Measurements from ENCODE around the gene PEX14. TPM values are rescaled to one million over a fixed set of nuclear protein-coding genes. Genes with fewer than 3 reads are reported as not detected.
A peak's percentile ranks its signal among the peaks of the same experiment; 100 is the strongest.

The PEX14 gene
- total and polyA plus RNA-seq, 10 of the 15 experiments (the other 5 are each of a cell fraction or from before 2014, with no cell fraction given), result 1.4 to 23.2 (median 12.0) TPM

GRCh38 chr1:10662090-10662688, 187.4 kb downstream of the PEX14 start:
- CTCF ChIA-PET, result no interaction called here
- FAIRE-seq, result no peak
- in situ Hi-C loops (cut with MboI), result no loop called here

GRCh38 chr1:10662824-10663677, 188.3 kb downstream of the PEX14 start:
- Histone ChIP-seq H3K9ac (ENCODE audit: control insufficient read depth, insufficient read depth, low read length) (no peak overlapping the region), H2AFZ (ENCODE audit: control insufficient read depth, low read depth, low read length) (no peak overlapping the region), H3K9me3 (replicated peaks; ENCODE audit: control insufficient read depth, insufficient read depth, low read length) (no peaks in the 10 kb centered on the region), H4K20me1 (ENCODE audit: control insufficient read depth, insufficient read depth) (no peaks in the 10 kb centered on the region), H3K79me2 (ENCODE audit: control insufficient read depth, insufficient read depth, low read length) (no peaks in the 10 kb centered on the region), H3K27ac (ENCODE audit: control insufficient read depth, insufficient read depth) (no peak overlapping the region), H3K4me1 (ENCODE audit: control insufficient read depth, insufficient read depth, low read length) (no peaks in the 10 kb centered on the region), H3K27me3 (replicated peaks in 1 of 2; ENCODE audit: control insufficient read depth in 2 of 2, insufficient read depth in 2 of 2, low read length in 1 of 2) (no peaks in the 10 kb centered on the region), H3K36me3 (ENCODE audit: control insufficient read depth in 2 of 2, insufficient read depth in 2 of 2, low read length in 1 of 2) (peaks cover 0 to 15% of the 10 kb centered on the region in 2 experiments; a peak in 2 of 4 replicates), H3K4me2 (ENCODE audit: control insufficient read depth, insufficient read depth) (no peak overlapping the region), H3K4me3 (no peak overlapping the region)
- no TSS peak for BruUV-seq (replicated peaks)
- in situ Hi-C loops (cut with MboI), result no loop called here
- 90% methylated on average over 23 of the region's 26 CpGs for WGBS (ENCODE audit: insufficient coverage, insufficient replicate concordance, low lambda C conversion rate, missing lambda C conversion rate)
- ChIA-PET CTCF (no interaction called here), SMC1A (ENCODE audit: uncharacterized antibody, unreplicated experiment) (no interaction called here), POLR2A (no interaction called here), RAD21 (ENCODE audit: unreplicated experiment) (no interaction called here)
- DNase-seq (ENCODE audit: low read depth, low spot score) (no peak), ATAC-seq (no peak), FAIRE-seq (no peak)
- intact Hi-C loops (cut with micrococcal nuclease; ENCODE audit: unreplicated experiment), result no loop called here
- TF ChIP-seq CBFB (IDR thresholded peaks at IDR 0.05; ENCODE audit: low read depth) (no peak), BCL11A (IDR thresholded peaks at IDR 0.05; ENCODE audit: low read depth, low read length) (no peak), DPF2 (IDR thresholded peaks at IDR 0.05) (no peak), POLR2AphosphoS5 (IDR thresholded peaks at IDR 0.05; ENCODE audit: low read length) (no peak), TBL1XR1 (IDR thresholded peaks at IDR 0.05; ENCODE audit: low read depth, low read length) (no peak), MTA3 (IDR thresholded peaks at IDR 0.05; ENCODE audit: borderline replicate concordance, low read length) (no peak), PML (IDR thresholded peaks at IDR 0.05; ENCODE audit: low read length) (no peak), IRF3 (IDR thresholded peaks at IDR 0.05) (no peak), CREM (IDR thresholded peaks at IDR 0.05; ENCODE audit: low read depth) (no peak), SUZ12 (IDR thresholded peaks at IDR 0.05; ENCODE audit: unreplicated experiment) (no peak)

More at GRCh38 chr1:10662090-10662688, 187.4 kb downstream of the PEX14 start:
- POLR2A ChIA-PET, result no interaction called here
- Histone ChIP-seq H3K9ac (ENCODE audit: control insufficient read depth, insufficient read depth, low read length) (no peak overlapping the region), H3K4me3 (no peak overlapping the region), H3K4me2 (ENCODE audit: control insufficient read depth, insufficient read depth) (no peak overlapping the region), H3K9me3 (replicated peaks; ENCODE audit: control insufficient read depth, insufficient read depth, low read length) (no peaks in the 10 kb centered on the region), H3K79me2 (ENCODE audit: control insufficient read depth, insufficient read depth, low read length) (no peaks in the 10 kb centered on the region), H4K20me1 (ENCODE audit: control insufficient read depth, insufficient read depth) (no peaks in the 10 kb centered on the region), H3K27me3 (replicated peaks in 1 of 2; ENCODE audit: control insufficient read depth in 2 of 2, insufficient read depth in 2 of 2, low read length in 1 of 2) (no peaks in the 10 kb centered on the region), H2AFZ (ENCODE audit: control insufficient read depth, low read depth, low read length) (no peak overlapping the region), H3K4me1 (ENCODE audit: control insufficient read depth, insufficient read depth, low read length) (no peaks in the 10 kb centered on the region), H3K27ac (ENCODE audit: control insufficient read depth, insufficient read depth) (no peak overlapping the region), H3K36me3 (ENCODE audit: control insufficient read depth in 2 of 2, insufficient read depth in 2 of 2, low read length in 1 of 2) (peaks cover 0 to 15% of the 10 kb centered on the region in 2 experiments; a peak in 2 of 4 replicates)
- DNase-seq (ENCODE audit: low read depth, low spot score), result no peak
- TF ChIP-seq TCF7 (IDR thresholded peaks at IDR 0.05; ENCODE audit: borderline replicate concordance), result no peak
- TF ChIP-seq BCL3 (IDR thresholded peaks at IDR 0.05; ENCODE audit: borderline replicate concordance, insufficient read depth, low read depth, low read length, poor library complexity, severe bottlenecking), result peak; percentile 33
- RAD21 ChIA-PET (ENCODE audit: unreplicated experiment), result no interaction called here
- ATAC-seq, result no peak
- SMC1A ChIA-PET (ENCODE audit: uncharacterized antibody, unreplicated experiment), result no interaction called here
- no TSS peak for BruUV-seq (replicated peaks)
- intact Hi-C loops (cut with micrococcal nuclease; ENCODE audit: unreplicated experiment), result no loop called here
- 86% methylated on average over 8 of the region's 8 CpGs for WGBS (ENCODE audit: insufficient coverage, insufficient replicate concordance, low lambda C conversion rate, missing lambda C conversion rate)
